Suprapubic skin (tissue), 4 donors: ENCODE measurements around the gene RPS3. TPM values are rescaled to one million over a fixed set of nuclear protein-coding genes. Genes with fewer than 3 reads are reported as not detected.

ENCODE experiments used
- DNase-seq, 2 donors: peaks; one replicate each; pipeline ENCODE4 v3.0.0-alpha.2; 2019; ENCODE audit warnings: low spot score in 2 of 2
- H3K27ac ChIP-seq: fragments of 200-600 bp; sonication (generic); one replicate; pipeline ENCODE4 v1.5.1; 2019
- H3K27me3 ChIP-seq: fragments of 200-600 bp; sonication (generic); one replicate; pipeline ENCODE4 v1.5.1; 2019
- H3K36me3 ChIP-seq: fragments of 200-600 bp; sonication (generic); one replicate; pipeline ENCODE4 v1.5.1; 2019
- H3K4me1 ChIP-seq: fragments of 200-600 bp; sonication (generic); one replicate; pipeline ENCODE4 v1.5.1; 2019
- H3K4me3 ChIP-seq: fragments of 200-600 bp; sonication (generic); one replicate; pipeline ENCODE4 v1.5.1; 2019; ENCODE audit warnings: mild to moderate bottlenecking
- H3K9me3 ChIP-seq: fragments of 200-600 bp; sonication (generic); one replicate; pipeline ENCODE4 v1.5.1; 2019
- EP300 ChIP-seq: sonication (generic); formaldehyde crosslinking; IDR thresholded peaks from one replicate; pipeline ENCODE4 v1.6.1; 2017; ENCODE audit warnings: antibody characterized with exemption
- POLR2A ChIP-seq, 2 donors: fragments of 450-650 bp; IDR thresholded peaks; one replicate each; pipeline ENCODE4 v1.6.1; 2017; ENCODE audit warnings: antibody characterized with exemption in 2 of 2, mild to moderate bottlenecking in 2 of 2, moderate library complexity in 2 of 2
- POLR2AphosphoS5 ChIP-seq, 3 donors: sonication (generic); formaldehyde crosslinking; IDR thresholded peaks; one replicate each; pipeline ENCODE4 v1.6.1; 2017; ENCODE audit warnings: antibody characterized with exemption in 3 of 3
- WGBS: methylation state at CpG from one replicate; pipeline ENCODE4 v1.1.5; 2018; 5-methylcytosine and 5-hydroxymethylcytosine counted together
- total RNA-seq, 4 donors: library from RNA; depleted of rRNA; stranded (reverse); fragments of >200 nt; gene quantifications; one replicate each; pipeline ENCODE4 v1.1.0, GENCODE V29; 2016
- TF ChIP-seq, protein P1 (sequence below), 2 donors: fragments of 200-600 bp in 1 of 2; fragments of 450-650 bp in 1 of 2; sonication (generic) in 1 of 2; IDR thresholded peaks; one replicate each; pipeline ENCODE4 v1.5.1; 2016 to 2019; ENCODE audit warnings: antibody characterized with exemption in 2 of 2, mild to moderate bottlenecking in 1 of 2, moderate library complexity in 1 of 2

RPS3 gene
- total RNA-seq, 4 donors from 2014 or later = 851 to 2,162 (median 1,899) TPM

DNA sequence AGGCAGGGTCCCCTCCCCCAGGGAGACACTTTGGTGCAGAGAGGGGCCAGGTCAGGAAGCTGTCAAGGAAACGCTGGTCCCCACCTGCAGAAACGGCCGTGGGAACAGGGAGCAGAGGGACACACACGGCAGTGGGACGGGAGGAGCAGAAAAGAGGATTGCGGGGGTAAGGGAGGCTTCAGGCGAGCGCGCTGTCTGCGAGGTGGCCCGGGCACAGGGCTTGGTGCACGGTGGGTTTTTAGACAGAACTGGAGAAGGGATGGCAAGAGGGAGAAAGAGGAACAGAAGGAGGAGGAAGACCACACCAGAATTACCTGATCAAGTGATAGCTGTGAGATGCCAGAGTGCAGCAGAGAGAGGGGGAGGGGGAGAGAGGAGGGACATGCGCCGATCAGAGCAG is 39.7 kb downstream of the RPS3 start:
- H3K4me1 ChIP-seq = peaks cover 5% of the 10 kb centered on the region
- H3K27ac ChIP-seq = no peak overlapping the region
- H3K9me3 ChIP-seq = no peaks in the 10 kb centered on the region
- WGBS = 79% methylated on average over 14 of the region's 14 CpGs
- TF ChIP-seq EP300 (no peak), POLR2AphosphoS5 (IDR thresholded peaks at IDR 0.05) (no peak), POLR2A (IDR thresholded peaks at IDR 0.05) (no peak)
- TF ChIP-seq, protein P1, sequence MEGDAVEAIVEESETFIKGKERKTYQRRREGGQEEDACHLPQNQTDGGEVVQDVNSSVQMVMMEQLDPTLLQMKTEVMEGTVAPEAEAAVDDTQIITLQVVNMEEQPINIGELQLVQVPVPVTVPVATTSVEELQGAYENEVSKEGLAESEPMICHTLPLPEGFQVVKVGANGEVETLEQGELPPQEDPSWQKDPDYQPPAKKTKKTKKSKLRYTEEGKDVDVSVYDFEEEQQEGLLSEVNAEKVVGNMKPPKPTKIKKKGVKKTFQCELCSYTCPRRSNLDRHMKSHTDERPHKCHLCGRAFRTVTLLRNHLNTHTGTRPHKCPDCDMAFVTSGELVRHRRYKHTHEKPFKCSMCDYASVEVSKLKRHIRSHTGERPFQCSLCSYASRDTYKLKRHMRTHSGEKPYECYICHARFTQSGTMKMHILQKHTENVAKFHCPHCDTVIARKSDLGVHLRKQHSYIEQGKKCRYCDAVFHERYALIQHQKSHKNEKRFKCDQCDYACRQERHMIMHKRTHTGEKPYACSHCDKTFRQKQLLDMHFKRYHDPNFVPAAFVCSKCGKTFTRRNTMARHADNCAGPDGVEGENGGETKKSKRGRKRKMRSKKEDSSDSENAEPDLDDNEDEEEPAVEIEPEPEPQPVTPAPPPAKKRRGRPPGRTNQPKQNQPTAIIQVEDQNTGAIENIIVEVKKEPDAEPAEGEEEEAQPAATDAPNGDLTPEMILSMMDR (IDR thresholded peaks at IDR 0.05) = no peak
- no peaks in the 10 kb centered on the region for H3K36me3 ChIP-seq
- no peaks in the 10 kb centered on the region for H3K27me3 ChIP-seq
- DNase-seq = no peak
- H3K4me3 ChIP-seq = no peak overlapping the region

DNA sequence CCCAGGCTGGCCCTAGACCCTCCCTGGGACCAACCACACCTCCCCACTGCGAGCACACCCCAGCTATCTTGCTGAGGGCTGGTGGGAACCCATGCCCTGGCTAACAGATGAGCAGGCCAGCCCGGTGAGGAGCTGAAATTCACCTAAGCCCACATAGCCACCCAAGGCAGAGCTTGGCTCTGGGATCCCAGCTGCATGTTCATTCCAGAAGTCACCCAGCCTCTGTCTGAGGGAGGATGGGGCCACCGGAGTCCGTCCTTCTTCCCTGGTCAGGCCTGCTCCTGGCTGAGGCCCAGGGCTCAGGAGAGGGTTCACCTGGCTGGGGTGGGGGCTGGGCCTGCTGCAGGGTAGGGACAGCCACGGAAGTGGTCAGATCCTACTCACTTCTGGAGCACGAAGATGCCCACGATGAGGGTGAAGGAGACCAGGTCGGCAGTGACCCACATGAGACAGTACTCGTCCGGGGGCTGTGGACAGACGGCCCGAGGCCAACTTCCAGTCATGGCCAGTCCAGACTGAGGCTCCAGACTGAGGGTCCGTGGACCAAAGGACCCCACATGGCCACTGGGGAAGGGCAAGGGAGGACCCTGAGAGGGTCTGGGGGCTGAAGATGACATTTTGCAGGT is 40.3 kb downstream of the RPS3 start:
- no peak for TF ChIP-seq EP300
- TF ChIP-seq POLR2A (IDR thresholded peaks at IDR 0.05) = no peak
- no peak for TF ChIP-seq POLR2AphosphoS5 (IDR thresholded peaks at IDR 0.05)
- TF ChIP-seq, protein P1 (IDR thresholded peaks at IDR 0.05) = no peak
- Histone ChIP-seq H3K9me3 (no peaks in the 10 kb centered on the region), H3K4me1 (peaks cover 5% of the 10 kb centered on the region), H3K36me3 (no peaks in the 10 kb centered on the region), H3K4me3 (no peak overlapping the region), H3K27ac (no peak overlapping the region), H3K27me3 (no peaks in the 10 kb centered on the region)
- DNase-seq = no peak
- 85% methylated on average over 8 of the region's 13 CpGs for WGBS

GRCh38 chr11:75440960-75441803 is 41.9 kb downstream of the RPS3 start:
- no peaks in the 10 kb centered on the region for H3K27me3 ChIP-seq
- no peak for DNase-seq
- no peaks in the 10 kb centered on the region for H3K9me3 ChIP-seq
- no peak for TF ChIP-seq POLR2AphosphoS5 (IDR thresholded peaks at IDR 0.05)
- TF ChIP-seq EP300 = no peak
- TF ChIP-seq POLR2A (IDR thresholded peaks at IDR 0.05) = no peak
- H3K4me1 ChIP-seq = peaks cover 5% of the 10 kb centered on the region
- no peaks in the 10 kb centered on the region for H3K36me3 ChIP-seq
- WGBS = 58% methylated on average over 19 of the region's 27 CpGs
- no peak overlapping the region for H3K27ac ChIP-seq
- no peak overlapping the region for H3K4me3 ChIP-seq

GRCh38 chr11:75441804-75442132 is 42.5 kb downstream of the RPS3 start:
- Histone ChIP-seq H3K36me3 (no peaks in the 10 kb centered on the region), H3K4me1 (peaks cover 5% of the 10 kb centered on the region), H3K27ac (no peak overlapping the region), H3K9me3 (no peaks in the 10 kb centered on the region), H3K27me3 (no peaks in the 10 kb centered on the region), H3K4me3 (no peak overlapping the region)
- TF ChIP-seq POLR2AphosphoS5 (IDR thresholded peaks at IDR 0.05) (no peak), EP300 (no peak), POLR2A (IDR thresholded peaks at IDR 0.05) (no peak)
- TF ChIP-seq, protein P1 (IDR thresholded peaks at IDR 0.05) = no peak
- no peak for DNase-seq
- WGBS = 74% methylated on average over 6 of the region's 7 CpGs

- DNase-seq = no peak
- 77% methylated on average over 9 of the region's 15 CpGs for WGBS
Observed at GRCh38 chr11:75442161-75442885, 43.0 kb downstream of the RPS3 start.

More at GRCh38 chr11:75442161-75442885, 43.0 kb downstream of the RPS3 start:
- TF ChIP-seq EP300 = no peak
- TF ChIP-seq, protein P1 (IDR thresholded peaks at IDR 0.05) = no peak
- Histone ChIP-seq H3K27me3 (no peaks in the 10 kb centered on the region), H3K4me1 (peaks cover 5% of the 10 kb centered on the region), H3K27ac (no peak overlapping the region), H3K36me3 (no peaks in the 10 kb centered on the region), H3K4me3 (no peak overlapping the region), H3K9me3 (no peaks in the 10 kb centered on the region)
